Prostate gland (tissue), 2 donors: ENCODE data around the gene PAX2.

ENCODE experiments used
- POLR2AphosphoS5 ChIP-seq: sonication (generic); formaldehyde crosslinking; IDR thresholded peaks from one replicate; pipeline ENCODE4 v1.6.1; 2017; ENCODE audit warnings: antibody characterized with exemption
- TF ChIP-seq, protein P1 (sequence below), 4 experiments: fragments of 200-600 bp in 2 of 4; fragments of 450-650 bp in 2 of 4; sonication (generic) in 2 of 4; IDR thresholded peaks; 1 replicate in 3 of 4; 2 replicates in 1 of 4; pipeline ENCODE4 v1.5.1; 2016 to 2019; ENCODE audit warnings: antibody characterized with exemption in 4 of 4, mild to moderate bottlenecking in 2 of 4, moderate library complexity in 2 of 4

DNA sequence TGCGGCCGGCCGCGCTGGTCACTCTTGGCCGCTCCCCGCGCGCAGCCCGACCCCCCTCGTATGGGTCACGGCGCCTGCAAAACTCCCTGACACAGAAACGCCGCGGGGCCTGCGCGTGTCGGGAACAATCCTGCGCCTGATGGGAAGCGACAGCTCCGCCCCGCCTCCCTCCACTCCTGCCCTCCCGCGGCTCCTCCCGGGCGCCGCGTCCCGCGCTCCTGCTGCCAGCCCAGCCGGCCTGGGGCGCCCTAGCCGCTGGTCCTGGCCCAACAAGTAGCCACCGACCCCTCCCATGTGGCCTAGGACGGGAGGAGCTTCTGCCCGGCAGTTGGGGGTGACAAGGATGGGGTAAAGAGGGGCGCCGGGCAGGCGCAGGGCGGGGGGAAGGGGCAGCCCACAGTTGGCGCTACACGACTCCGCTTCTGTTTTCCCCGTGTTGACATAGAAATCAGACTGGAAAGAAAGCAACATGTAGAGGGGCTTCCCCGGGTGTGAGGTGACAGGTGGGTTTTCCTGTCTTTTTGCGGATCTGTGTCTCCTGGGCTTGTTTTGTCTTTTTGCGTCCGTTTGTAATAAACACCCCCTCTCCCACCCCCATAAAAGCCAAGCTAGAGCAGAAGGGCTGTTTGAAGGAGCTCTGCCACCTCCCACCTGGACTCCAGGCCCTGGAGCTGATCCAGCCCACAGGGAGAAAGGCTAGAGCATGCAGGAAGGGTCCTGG lies 35.1 kb upstream of the PAX2 start:
- TF ChIP-seq, protein P1, sequence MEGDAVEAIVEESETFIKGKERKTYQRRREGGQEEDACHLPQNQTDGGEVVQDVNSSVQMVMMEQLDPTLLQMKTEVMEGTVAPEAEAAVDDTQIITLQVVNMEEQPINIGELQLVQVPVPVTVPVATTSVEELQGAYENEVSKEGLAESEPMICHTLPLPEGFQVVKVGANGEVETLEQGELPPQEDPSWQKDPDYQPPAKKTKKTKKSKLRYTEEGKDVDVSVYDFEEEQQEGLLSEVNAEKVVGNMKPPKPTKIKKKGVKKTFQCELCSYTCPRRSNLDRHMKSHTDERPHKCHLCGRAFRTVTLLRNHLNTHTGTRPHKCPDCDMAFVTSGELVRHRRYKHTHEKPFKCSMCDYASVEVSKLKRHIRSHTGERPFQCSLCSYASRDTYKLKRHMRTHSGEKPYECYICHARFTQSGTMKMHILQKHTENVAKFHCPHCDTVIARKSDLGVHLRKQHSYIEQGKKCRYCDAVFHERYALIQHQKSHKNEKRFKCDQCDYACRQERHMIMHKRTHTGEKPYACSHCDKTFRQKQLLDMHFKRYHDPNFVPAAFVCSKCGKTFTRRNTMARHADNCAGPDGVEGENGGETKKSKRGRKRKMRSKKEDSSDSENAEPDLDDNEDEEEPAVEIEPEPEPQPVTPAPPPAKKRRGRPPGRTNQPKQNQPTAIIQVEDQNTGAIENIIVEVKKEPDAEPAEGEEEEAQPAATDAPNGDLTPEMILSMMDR (IDR thresholded peaks at IDR 0.05): no peak
- TF ChIP-seq POLR2AphosphoS5: no peak
